KMS-11 (cell line): Measurements from ENCODE around the gene ARID4B.

Experiments
- H2AFZ ChIP-seq: fragments of 200-600 bp; sonication (generic); 2 replicates; pipeline ENCODE4 v1.6.1; 2016; ENCODE audit warnings: antibody characterized with exemption, mixed run types, low read depth
- H3K27ac ChIP-seq: fragments of 200-600 bp; sonication (generic); 2 replicates; pipeline ENCODE4 v1.6.1; 2016; ENCODE audit warnings: mild to moderate bottlenecking, mixed run types
- H3K27me3 ChIP-seq: fragments of 200-600 bp; sonication (generic); 2 replicates; pipeline ENCODE4 v1.6.1; 2017; ENCODE audit warnings: mild to moderate bottlenecking, low read depth, mixed run types, moderate library complexity; ENCODE audit not compliant: insufficient read depth
- H3K36me3 ChIP-seq: fragments of 200-600 bp; sonication (generic); 2 replicates; pipeline ENCODE4 v1.6.1; 2017; ENCODE audit warnings: mild to moderate bottlenecking, mixed run types; ENCODE audit not compliant: insufficient read depth
- H3K4me1 ChIP-seq: fragments of 200-600 bp; sonication (generic); 2 replicates; pipeline ENCODE4 v1.6.1; 2016; ENCODE audit warnings: mild to moderate bottlenecking, low read depth, mixed run types; ENCODE audit not compliant: poor library complexity, severe bottlenecking
- H3K4me2 ChIP-seq: fragments of 200-600 bp; sonication (generic); 2 replicates; pipeline ENCODE4 v1.7.0; 2016; ENCODE audit warnings: mild to moderate bottlenecking, mixed run types
- H3K4me3 ChIP-seq: fragments of 200-600 bp; sonication (generic); IDR thresholded peaks from 2 replicates; pipeline ENCODE4 v1.6.1; 2017; ENCODE audit warnings: low read depth, low read length, mixed read lengths; ENCODE audit not compliant: insufficient read depth
- H3K79me2 ChIP-seq: fragments of 200-600 bp; sonication (generic); 2 replicates; pipeline ENCODE4 v1.6.1; 2016; ENCODE audit warnings: low read depth, mixed run types; ENCODE audit not compliant: insufficient read depth
- H3K9ac ChIP-seq: fragments of 200-600 bp; sonication (generic); 2 replicates; pipeline ENCODE4 v1.6.1; 2016; ENCODE audit warnings: mild to moderate bottlenecking, mixed run types
- H4K20me1 ChIP-seq: fragments of 200-600 bp; sonication (generic); 2 replicates; pipeline ENCODE4 v1.6.1; 2016; ENCODE audit warnings: mild to moderate bottlenecking, mixed run types; ENCODE audit not compliant: insufficient read depth
- CTCF ChIP-seq: fragments of 200-600 bp; sonication (generic); conservative IDR thresholded peaks from 2 replicates; pipeline ENCODE4 v1.6.1; 2017; ENCODE audit warnings: low read depth, mild to moderate bottlenecking, antibody characterized with exemption, low read length, moderate library complexity, mixed read lengths

Gene ARID4B

GRCh38 chr1:235213752-235214151 lies 114.2 kb downstream of the ARID4B start:
- H3K27me3 ChIP-seq, result no peaks in the 10 kb centered on the region
- H3K4me2 ChIP-seq, result no peak overlapping the region
- H3K4me3 ChIP-seq, result no peak overlapping the region
- no peak overlapping the region for H3K9ac ChIP-seq
- no peak overlapping the region for H3K27ac ChIP-seq
- TF ChIP-seq CTCF, result no peak
- peaks cover 43% of the 10 kb centered on the region for H3K4me1 ChIP-seq
- no peak overlapping the region for H2AFZ ChIP-seq
- no peaks in the 10 kb centered on the region for H3K36me3 ChIP-seq
- H3K79me2 ChIP-seq, result no peaks in the 10 kb centered on the region
- no peaks in the 10 kb centered on the region for H4K20me1 ChIP-seq

GRCh38 chr1:235211517-235211916 lies 116.5 kb downstream of the ARID4B start:
- H2AFZ ChIP-seq, result no peak overlapping the region
- no peaks in the 10 kb centered on the region for H3K27me3 ChIP-seq
- H3K9ac ChIP-seq, result no peak overlapping the region
- no peaks in the 10 kb centered on the region for H3K36me3 ChIP-seq
- no peak overlapping the region for H3K4me3 ChIP-seq
- H3K4me1 ChIP-seq, result peaks cover 58% of the 10 kb centered on the region
- no peak overlapping the region for H3K27ac ChIP-seq
- no peak for TF ChIP-seq CTCF
- H3K4me2 ChIP-seq, result no peak overlapping the region
- no peaks in the 10 kb centered on the region for H3K79me2 ChIP-seq
- H4K20me1 ChIP-seq, result no peaks in the 10 kb centered on the region; the same call in 1 of the 2 replicates

- TF ChIP-seq CTCF, result no peak
- Histone ChIP-seq H3K27me3 (no peaks in the 10 kb centered on the region), H3K4me1 (peaks cover 53% of the 10 kb centered on the region), H3K4me3 (peak overlapping the region; percentile 64), H4K20me1 (no peaks in the 10 kb centered on the region; the same call in 1 of the 2 replicates), H2AFZ (no peak overlapping the region), H3K9ac (peak overlapping the region; percentile 66; the same call in 1 of the 2 replicates), H3K79me2 (no peaks in the 10 kb centered on the region), H3K4me2 (peak overlapping the region; percentile 88), H3K36me3 (no peaks in the 10 kb centered on the region), H3K27ac (peak overlapping the region; percentile 95)
Measured at GRCh38 chr1:235207209-235207565, 120.8 kb downstream of the ARID4B start.

- no peak overlapping the region for H2AFZ ChIP-seq
- peak overlapping the region; percentile 64 for H3K4me3 ChIP-seq
- H3K4me2 ChIP-seq, result peak overlapping the region; percentile 88
- no peaks in the 10 kb centered on the region for H3K36me3 ChIP-seq
- peak overlapping the region; percentile 95 for H3K27ac ChIP-seq
- no peaks in the 10 kb centered on the region; the same call in 1 of the 2 replicates for H4K20me1 ChIP-seq
- TF ChIP-seq CTCF, result no peak
- H3K27me3 ChIP-seq, result no peaks in the 10 kb centered on the region
- H3K4me1 ChIP-seq, result peaks cover 53% of the 10 kb centered on the region
- H3K9ac ChIP-seq, result peak overlapping the region; percentile 66; the same call in 1 of the 2 replicates
- H3K79me2 ChIP-seq, result no peaks in the 10 kb centered on the region
Measured at GRCh38 chr1:235206533-235207208, 121.3 kb downstream of the ARID4B start.
